ENCODE results near the gene CALCOCO1.

- TF ChIP-seq EZH2 (IDR thresholded peaks at IDR 0.05; ENCODE audit: insufficient read depth, poor library complexity, severe bottlenecking) (no peak), EZH2phosphoT487 (IDR thresholded peaks at IDR 0.05; ENCODE audit: insufficient read depth, low read depth) (no peak)
Observed at GRCh38 chr12:53674977-53675700, 52.1 kb downstream of the CALCOCO1 start.
